GM23248 (cell line): ENCODE data around the gene USP17L12. TPM values are rescaled to one million over a fixed set of nuclear protein-coding genes. Genes with fewer than 3 reads are reported as not detected.

Experiments used
- polyA plus RNA-seq: library from polyadenylated mRNA; unstranded; fragments of >200 nt; fragmentation: Nextera tagmentation; extraction: Ambion mirVana; gene quantifications from 2 replicates; pipeline ENCODE4 v1.2.1, GENCODE V29; 2016
- total RNA-seq: library from RNA; depleted of rRNA; stranded (reverse); fragments of >200 nt; shearing (Covaris generic); gene quantifications from 2 replicates; pipeline ENCODE4 v1.2.3, GENCODE V29; 2014; rRNA removed

Gene USP17L12
- total and polyA plus RNA-seq, 2 experiments from 2014 or later: not detected

Other genes starting within 250 kb of the USP17L12 start
- gene FAM90A26, start 49.7 kb upstream of the USP17L12 start, total RNA-seq: not detected in 2 replicates
- gene FAM90A26, start 49.7 kb upstream of the USP17L12 start, polyA plus RNA-seq: not detected in 2 replicates
- not detected in 2 replicates for gene USP17L10, start 9.5 kb upstream of the USP17L12 start, total RNA-seq
- not detected in 2 replicates for gene USP17L10, start 9.5 kb upstream of the USP17L12 start, polyA plus RNA-seq
- not detected in 2 replicates for gene USP17L11, start 4.7 kb upstream of the USP17L12 start, total RNA-seq
- gene USP17L11, start 4.7 kb upstream of the USP17L12 start, polyA plus RNA-seq: not detected in 2 replicates
- gene USP17L13, start 4.7 kb downstream of the USP17L12 start, total RNA-seq: not detected in 2 replicates
- not detected in 2 replicates for gene USP17L13, start 4.7 kb downstream of the USP17L12 start, polyA plus RNA-seq
- not detected in 2 replicates for gene USP17L15, start 14.2 kb downstream of the USP17L12 start, total RNA-seq
- not detected in 2 replicates for gene USP17L15, start 14.2 kb downstream of the USP17L12 start, polyA plus RNA-seq
- not detected in 2 replicates for gene USP17L17, start 23.7 kb downstream of the USP17L12 start, total RNA-seq
- gene USP17L17, start 23.7 kb downstream of the USP17L12 start, polyA plus RNA-seq: not detected in 2 replicates
- not detected in 2 replicates for gene USP17L18, start 28.5 kb downstream of the USP17L12 start, total RNA-seq
- not detected in 2 replicates for gene USP17L18, start 28.5 kb downstream of the USP17L12 start, polyA plus RNA-seq
- not detected in 2 replicates for gene USP17L19, start 33.2 kb downstream of the USP17L12 start, total RNA-seq
- gene USP17L19, start 33.2 kb downstream of the USP17L12 start, polyA plus RNA-seq: not detected in 2 replicates
- gene USP17L20, start 38.0 kb downstream of the USP17L12 start, total RNA-seq: not detected in 2 replicates
- gene USP17L20, start 38.0 kb downstream of the USP17L12 start, polyA plus RNA-seq: not detected in 2 replicates
- gene USP17L21, start 42.7 kb downstream of the USP17L12 start, total RNA-seq: not detected in 2 replicates
- gene USP17L21, start 42.7 kb downstream of the USP17L12 start, polyA plus RNA-seq: not detected in 2 replicates
- gene USP17L22, start 47.5 kb downstream of the USP17L12 start, total RNA-seq: not detected in 2 replicates
- not detected in 2 replicates for gene USP17L22, start 47.5 kb downstream of the USP17L12 start, polyA plus RNA-seq
- not detected in 2 replicates for gene USP17L24, start 105.0 kb downstream of the USP17L12 start, total RNA-seq
- gene USP17L24, start 105.0 kb downstream of the USP17L12 start, polyA plus RNA-seq: not detected in 2 replicates
- gene USP17L25, start 109.8 kb downstream of the USP17L12 start, total RNA-seq: not detected in 2 replicates
- gene USP17L25, start 109.8 kb downstream of the USP17L12 start, polyA plus RNA-seq: not detected in 2 replicates
- gene USP17L26, start 114.5 kb downstream of the USP17L12 start, total RNA-seq: not detected in 2 replicates
- gene USP17L26, start 114.5 kb downstream of the USP17L12 start, polyA plus RNA-seq: not detected in 2 replicates
- not detected in 2 replicates for gene USP17L5, start 119.3 kb downstream of the USP17L12 start, total RNA-seq
- gene USP17L5, start 119.3 kb downstream of the USP17L12 start, polyA plus RNA-seq: not detected in 2 replicates
- not detected in 2 replicates for gene USP17L27, start 124.0 kb downstream of the USP17L12 start, total RNA-seq
- gene USP17L27, start 124.0 kb downstream of the USP17L12 start, polyA plus RNA-seq: not detected in 2 replicates
- not detected in 2 replicates for gene USP17L28, start 128.7 kb downstream of the USP17L12 start, total RNA-seq
- gene USP17L28, start 128.7 kb downstream of the USP17L12 start, polyA plus RNA-seq: not detected in 2 replicates
- gene USP17L29, start 133.5 kb downstream of the USP17L12 start, total RNA-seq: not detected in 2 replicates
- not detected in 2 replicates for gene USP17L29, start 133.5 kb downstream of the USP17L12 start, polyA plus RNA-seq
- gene USP17L30, start 143.0 kb downstream of the USP17L12 start, total RNA-seq: not detected in 2 replicates
- gene USP17L30, start 143.0 kb downstream of the USP17L12 start, polyA plus RNA-seq: not detected in 2 replicates
- not detected in 2 replicates for gene DEFB131A, start 224.3 kb downstream of the USP17L12 start, total RNA-seq
- not detected in 2 replicates for gene DEFB131A, start 224.3 kb downstream of the USP17L12 start, polyA plus RNA-seq